ENCODE results near the gene ARSD.
"Not testable (repeated sequence)": the region's sequence is repeated elsewhere in the genome, so short reads cannot be mapped to it uniquely, and the experiment has no call there.

The ARSD gene

DNA sequence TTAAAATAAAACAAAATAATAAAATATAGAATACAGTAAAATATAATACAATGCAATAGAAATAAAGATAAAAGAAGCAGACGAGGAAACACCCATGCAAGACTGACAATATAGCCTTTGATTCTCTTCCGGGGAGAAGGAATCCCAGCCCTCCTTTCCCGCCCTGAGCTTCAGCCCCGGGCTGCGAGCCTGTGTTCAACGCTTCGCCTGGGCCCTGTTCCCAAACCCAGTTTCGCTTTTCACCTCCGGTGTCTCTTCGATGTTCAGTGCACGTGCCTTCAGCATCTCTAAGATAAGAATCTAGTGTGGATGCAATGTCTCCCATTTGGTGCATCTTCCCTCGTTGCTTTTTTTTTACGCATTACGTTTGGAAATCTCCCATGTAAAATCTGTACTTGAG lies 38.4 kb upstream of the ARSD start:
- no peak for DNase-seq (ENCODE audit: low read depth)
- no peak overlapping the region for H3K4me3 ChIP-seq (ENCODE audit: control insufficient read depth, low read depth, low read length)
- TF ChIP-seq, protein P1, sequence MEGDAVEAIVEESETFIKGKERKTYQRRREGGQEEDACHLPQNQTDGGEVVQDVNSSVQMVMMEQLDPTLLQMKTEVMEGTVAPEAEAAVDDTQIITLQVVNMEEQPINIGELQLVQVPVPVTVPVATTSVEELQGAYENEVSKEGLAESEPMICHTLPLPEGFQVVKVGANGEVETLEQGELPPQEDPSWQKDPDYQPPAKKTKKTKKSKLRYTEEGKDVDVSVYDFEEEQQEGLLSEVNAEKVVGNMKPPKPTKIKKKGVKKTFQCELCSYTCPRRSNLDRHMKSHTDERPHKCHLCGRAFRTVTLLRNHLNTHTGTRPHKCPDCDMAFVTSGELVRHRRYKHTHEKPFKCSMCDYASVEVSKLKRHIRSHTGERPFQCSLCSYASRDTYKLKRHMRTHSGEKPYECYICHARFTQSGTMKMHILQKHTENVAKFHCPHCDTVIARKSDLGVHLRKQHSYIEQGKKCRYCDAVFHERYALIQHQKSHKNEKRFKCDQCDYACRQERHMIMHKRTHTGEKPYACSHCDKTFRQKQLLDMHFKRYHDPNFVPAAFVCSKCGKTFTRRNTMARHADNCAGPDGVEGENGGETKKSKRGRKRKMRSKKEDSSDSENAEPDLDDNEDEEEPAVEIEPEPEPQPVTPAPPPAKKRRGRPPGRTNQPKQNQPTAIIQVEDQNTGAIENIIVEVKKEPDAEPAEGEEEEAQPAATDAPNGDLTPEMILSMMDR (conservative IDR thresholded peaks at IDR 0.05; ENCODE audit: control insufficient read depth, insufficient read depth, low read depth, low read length) = no peak

DNA sequence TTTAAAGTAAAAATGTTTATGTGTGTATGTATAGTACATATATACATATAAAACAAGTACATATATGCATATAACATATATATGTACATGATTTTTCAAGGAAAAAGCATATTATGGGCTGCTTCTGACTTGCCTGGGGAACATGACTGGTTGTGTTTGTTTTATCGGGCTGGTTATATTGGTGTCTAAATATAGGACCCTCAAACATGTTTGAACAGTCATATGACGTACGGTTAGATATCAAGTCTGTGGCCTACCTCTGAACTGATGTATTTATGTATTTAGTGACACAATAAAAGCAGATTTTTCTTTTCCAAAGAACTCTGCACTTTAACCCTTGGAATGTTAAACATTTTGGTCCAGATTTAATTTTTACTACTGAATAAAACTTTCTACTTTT lies 37.9 kb upstream of the ARSD start:
- no peak for DNase-seq (ENCODE audit: low read depth)
- TF ChIP-seq, protein P1 (conservative IDR thresholded peaks at IDR 0.05; ENCODE audit: control insufficient read depth, insufficient read depth, low read depth, low read length) = no peak
- H3K4me3 ChIP-seq (ENCODE audit: control insufficient read depth, low read depth, low read length) = no peak overlapping the region

DNA sequence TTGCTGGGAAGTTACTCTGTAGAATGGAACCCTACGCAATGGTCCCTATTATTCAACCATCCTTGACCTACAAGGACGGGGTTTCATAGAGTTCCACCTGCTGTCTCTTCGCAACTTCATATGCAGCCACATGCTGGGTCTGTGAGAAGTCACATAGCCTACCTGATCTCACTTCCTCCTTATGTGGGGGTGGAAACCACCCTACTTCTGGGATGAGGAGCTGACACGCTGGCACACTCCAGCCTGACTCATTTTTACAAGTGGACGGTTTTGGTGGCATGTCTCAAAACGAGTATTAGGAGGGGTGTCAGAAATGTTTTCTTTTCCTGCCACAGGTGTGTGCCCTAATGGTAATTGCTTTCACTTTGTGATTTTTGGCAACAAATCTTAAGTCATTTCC lies 36.8 kb upstream of the ARSD start:
- no peak for DNase-seq (ENCODE audit: low read depth)
- H3K4me3 ChIP-seq (ENCODE audit: control insufficient read depth, low read depth, low read length) = no peak overlapping the region
- TF ChIP-seq, protein P1 (conservative IDR thresholded peaks at IDR 0.05; ENCODE audit: control insufficient read depth, insufficient read depth, low read depth, low read length) = no peak

DNA sequence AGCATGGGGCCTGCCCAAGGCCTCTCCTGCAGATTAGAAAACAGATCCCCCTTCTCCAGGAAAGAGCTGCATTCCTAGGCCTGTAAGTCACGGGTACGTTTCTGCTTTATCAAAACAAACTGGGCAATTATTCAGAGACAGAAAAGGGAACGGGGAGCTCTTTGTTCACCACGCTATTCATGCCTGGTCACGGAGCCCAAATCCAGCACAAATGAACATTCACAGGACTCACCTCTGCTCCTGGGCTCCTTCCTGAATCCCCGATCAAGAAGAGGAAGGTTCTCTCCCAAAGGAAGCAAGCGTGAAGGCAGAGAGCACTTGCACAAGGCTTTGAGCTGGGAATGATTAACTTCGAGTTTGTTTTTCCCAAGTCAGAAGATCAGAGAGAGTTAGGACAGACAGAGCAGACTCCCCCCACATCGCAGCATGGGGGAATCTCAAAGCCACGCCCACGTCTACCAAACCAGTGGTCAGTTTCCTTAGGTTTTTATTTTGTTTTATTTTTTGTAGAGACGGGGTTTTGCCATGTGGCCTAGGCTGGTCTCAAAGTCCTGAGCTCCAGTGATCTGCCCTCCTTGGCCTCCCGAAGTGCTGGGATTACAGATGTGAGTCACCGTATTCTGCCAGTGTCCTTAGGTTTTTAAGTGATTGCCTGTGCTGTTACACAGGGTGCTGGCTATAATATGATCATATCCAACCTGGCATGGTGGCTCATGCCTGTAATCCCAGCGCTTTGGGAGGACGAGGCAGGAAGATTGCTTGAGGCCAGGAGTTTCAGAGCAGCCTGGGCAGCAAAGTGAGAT lies 35.1 kb upstream of the ARSD start:
- peak; percentile 18 for DNase-seq (ENCODE audit: low read depth)
- H3K4me3 ChIP-seq (ENCODE audit: control insufficient read depth, low read depth, low read length) = not testable (repeated sequence)

DNA sequence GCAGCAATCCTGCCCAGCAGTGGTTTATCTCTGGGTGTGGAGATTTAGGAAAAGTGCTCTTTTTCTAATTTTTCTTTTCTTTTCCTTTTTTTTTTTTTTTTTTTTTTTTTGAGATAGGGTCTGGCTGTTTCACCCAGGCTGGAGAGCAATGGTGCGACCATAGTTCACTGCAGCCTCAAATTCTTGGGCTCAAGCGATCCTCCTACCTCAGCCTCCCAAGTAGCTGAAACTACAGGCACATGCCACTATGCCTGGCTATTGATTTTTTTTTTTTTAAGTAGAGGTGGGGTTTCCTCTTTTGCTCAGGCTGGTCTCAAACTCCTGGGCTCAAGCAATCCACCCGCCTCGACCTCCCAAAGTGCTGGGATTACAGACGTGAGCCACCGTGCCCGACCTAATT lies 34.3 kb upstream of the ARSD start:
- not testable (repeated sequence) for H3K4me3 ChIP-seq (ENCODE audit: control insufficient read depth, low read depth, low read length); DNase-seq (ENCODE audit: low read depth)

DNA sequence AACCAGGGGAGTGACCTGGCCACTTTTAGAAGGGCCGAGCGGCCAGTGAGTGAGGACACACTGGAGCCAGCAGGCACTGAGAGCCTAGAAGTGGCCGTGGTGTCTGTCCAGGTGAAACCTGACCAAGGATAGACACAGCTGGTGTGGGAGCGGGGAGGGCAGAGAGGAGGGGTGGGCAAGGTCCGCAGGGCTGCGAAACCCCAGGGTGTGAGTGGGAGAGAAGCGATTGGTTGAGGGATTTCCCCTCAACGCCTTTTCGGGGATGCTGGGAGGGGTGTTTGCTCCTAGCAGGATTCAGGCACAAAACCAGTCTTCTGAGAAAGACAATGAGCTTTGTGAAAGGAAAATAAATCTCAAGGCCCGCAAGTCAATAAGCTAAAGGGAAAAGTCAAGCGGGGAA lies 33.2 kb upstream of the ARSD start:
- DNase-seq (ENCODE audit: low read depth) = no peak
- TF ChIP-seq, protein P1 (conservative IDR thresholded peaks at IDR 0.05; ENCODE audit: control insufficient read depth, insufficient read depth, low read depth, low read length) = no peak
- H3K4me3 ChIP-seq (ENCODE audit: control insufficient read depth, low read depth, low read length) = no peak overlapping the region

DNA sequence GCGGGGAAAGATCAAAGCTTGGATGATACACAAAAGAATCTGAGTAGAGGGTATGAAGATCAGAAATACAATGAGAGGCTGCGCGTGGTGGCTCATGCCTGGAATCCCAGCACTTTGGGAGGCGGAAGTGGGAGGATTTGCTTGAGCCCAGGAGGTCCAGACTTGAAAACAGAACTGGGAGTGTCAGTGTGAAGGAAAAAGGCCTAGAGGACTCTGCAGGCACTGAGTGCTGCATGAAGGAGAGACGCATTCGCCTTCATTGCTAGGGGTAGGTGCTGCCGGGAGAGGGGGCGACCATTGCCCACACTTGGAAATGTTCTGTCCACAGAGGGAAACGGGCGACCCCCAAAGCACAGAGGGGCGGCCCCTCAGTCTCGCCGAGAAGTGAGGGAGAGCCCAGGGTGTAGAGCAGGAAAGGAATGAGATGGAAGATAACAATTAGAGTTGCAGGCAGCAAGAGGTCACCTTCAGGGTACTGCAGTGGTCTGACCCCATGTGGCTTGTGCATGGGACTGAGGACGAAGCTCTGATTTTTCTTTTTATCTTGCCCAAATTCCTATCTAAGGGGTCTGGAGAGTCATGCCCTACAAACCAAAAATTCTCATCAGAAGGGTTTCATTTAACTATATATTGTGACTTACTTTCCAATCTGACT lies 31.8 kb upstream of the ARSD start:
- DNase-seq (ENCODE audit: low read depth) = no peak
- TF ChIP-seq, protein P1 (conservative IDR thresholded peaks at IDR 0.05; ENCODE audit: control insufficient read depth, insufficient read depth, low read depth, low read length) = no peak
- H3K4me3 ChIP-seq (ENCODE audit: control insufficient read depth, low read depth, low read length) = no peak overlapping the region
